ENCODE results near the gene LRRIQ4.

LRRIQ4 gene

DNA sequence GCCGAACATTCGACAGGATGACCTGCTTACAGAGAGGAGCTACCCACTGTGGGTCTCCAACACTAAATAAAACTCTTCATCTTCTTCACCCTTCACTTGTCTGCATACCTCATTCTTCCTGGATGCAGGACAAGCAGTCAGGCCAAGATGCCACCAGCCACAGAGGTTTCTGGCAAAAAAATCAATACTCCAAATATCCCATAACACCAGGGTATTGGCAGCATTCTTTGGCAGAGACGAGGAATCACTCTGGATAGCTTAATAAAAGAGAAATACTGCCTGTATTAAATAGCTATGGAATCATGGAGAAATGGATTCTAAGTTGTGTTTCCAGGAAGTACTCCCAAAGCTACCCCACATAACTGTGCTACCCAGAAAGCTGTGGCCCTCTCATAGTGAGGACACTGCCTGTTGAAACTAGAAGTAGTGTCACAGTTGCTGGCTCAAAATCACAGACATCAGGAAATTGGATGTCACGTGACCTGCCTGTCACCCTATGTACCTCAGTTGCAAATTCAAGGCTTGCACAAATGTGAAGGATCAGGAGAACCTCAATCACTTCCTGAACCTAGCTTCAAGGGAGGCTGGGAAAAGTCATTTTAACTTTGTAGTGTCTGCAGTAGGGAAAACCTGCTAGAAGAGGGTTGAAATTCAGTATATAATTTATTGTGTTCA, 68.0 kb downstream of the LRRIQ4 start:
- TF ChIP-seq CTCF (IDR thresholded peaks at IDR 0.05; ENCODE audit: insufficient read depth, low read length, poor library complexity, severe bottlenecking): no peak
- no peak overlapping the region for H3K4me3 ChIP-seq (replicated peaks; ENCODE audit: low read depth, low read length)
- no peak for DNase-seq (ENCODE audit: extremely low read depth, insufficient read length)
- no peaks in the 10 kb centered on the region for H3K27me3 ChIP-seq (replicated peaks; ENCODE audit: control insufficient read depth, insufficient read depth, low read length)
- H3K36me3 ChIP-seq (ENCODE audit: control insufficient read depth, insufficient read depth, low read length): no peaks in the 10 kb centered on the region

- Histone ChIP-seq H3K4me3 (replicated peaks; ENCODE audit: low read depth, low read length) (no peak overlapping the region), H3K36me3 (ENCODE audit: control insufficient read depth, insufficient read depth, low read length) (no peaks in the 10 kb centered on the region), H3K27me3 (replicated peaks; ENCODE audit: control insufficient read depth, insufficient read depth, low read length) (no peaks in the 10 kb centered on the region)
- TF ChIP-seq CTCF (IDR thresholded peaks at IDR 0.05; ENCODE audit: insufficient read depth, low read length, poor library complexity, severe bottlenecking): no peak
- DNase-seq (ENCODE audit: extremely low read depth, insufficient read length): no peak
These were observed 74.0 kb downstream of the LRRIQ4 start for GRCh38 chr3:169886671-169887070.
